Esophagus squamous epithelium (tissue), 4 donors: ENCODE results near the gene GNA12.

Experiments used
- CTCF ChIP-seq, 6 experiments: fragments of 450-650 bp in 4 of 6; fragments of 200-600 bp in 2 of 6; sonication (generic) in 2 of 6; IDR thresholded peaks; one replicate each; pipeline ENCODE4 v1.5.1; 2016 to 2019; ENCODE audit warnings: antibody characterized with exemption in 6 of 6, mild to moderate bottlenecking in 4 of 6, moderate library complexity in 4 of 6
- POLR2A ChIP-seq, 4 donors: fragments of 450-650 bp; IDR thresholded peaks; one replicate each; pipeline ENCODE4 v1.6.1; 2017; ENCODE audit warnings: antibody characterized with exemption in 4 of 4, mild to moderate bottlenecking in 4 of 4, moderate library complexity in 3 of 4

GRCh38 chr7:2684501-2684900 is 159.6 kb downstream of the GNA12 start:
- TF ChIP-seq POLR2A (IDR thresholded peaks at IDR 0.05) (no peak), CTCF (IDR thresholded peaks at IDR 0.05) (no peak)
